OCI-LY1 (cell line): ENCODE measurements around the gene SMOC2.

Source experiments
- H2AFZ ChIP-seq: fragments of 200-600 bp; sonication (generic), shearing (Covaris generic); 2 replicates; pipeline ENCODE4 v1.6.0; 2014; ENCODE audit warnings: antibody characterized with exemption, mild to moderate bottlenecking, low read length
- H3F3A ChIP-seq: fragments of 200-600 bp; sonication (generic), shearing (Covaris generic); 2 replicates; pipeline ENCODE4 v1.6.0; 2014; ENCODE audit warnings: mild to moderate bottlenecking, antibody characterized with exemption, low read length, moderate library complexity; ENCODE audit not compliant: insufficient read depth
- H3K27ac ChIP-seq: fragments of 200-600 bp; sonication (generic); 2 replicates; pipeline ENCODE4 v1.5.1; 2014; ENCODE audit warnings: low read length, mixed run types, mild to moderate bottlenecking, low read depth; ENCODE audit not compliant: poor library complexity, severe bottlenecking
- H3K27me3 ChIP-seq: fragments of 200-600 bp; sonication (generic); 2 replicates; pipeline ENCODE4 v1.6.0; 2014; ENCODE audit warnings: antibody characterized with exemption, mild to moderate bottlenecking, low read length, moderate library complexity; ENCODE audit not compliant: insufficient read depth
- H3K36me3 ChIP-seq: fragments of 200-600 bp; sonication (generic); 2 replicates; pipeline ENCODE4 v1.6.1; 2014; ENCODE audit warnings: mild to moderate bottlenecking, antibody characterized with exemption, low read length, moderate library complexity, mixed read lengths; ENCODE audit not compliant: insufficient read depth
- H3K4me1 ChIP-seq: fragments of 200-600 bp; sonication (generic); 2 replicates; pipeline ENCODE4 v1.5.1; 2014; ENCODE audit warnings: mild to moderate bottlenecking, low read length, moderate library complexity; ENCODE audit not compliant: insufficient read depth, severe bottlenecking
- H3K4me2 ChIP-seq: fragments of 200-600 bp; sonication (generic), shearing (Covaris generic); 2 replicates; pipeline ENCODE4 v1.6.1; 2014; ENCODE audit warnings: low read length
- H3K4me3 ChIP-seq: fragments of 200-600 bp; sonication (generic); 2 replicates; pipeline ENCODE4 v1.5.1; 2014; ENCODE audit warnings: low read length, low read depth, mild to moderate bottlenecking, mixed read lengths; ENCODE audit not compliant: poor library complexity, severe bottlenecking
- H3K79me2 ChIP-seq: fragments of 200-600 bp; shearing (Covaris generic); 2 replicates; pipeline ENCODE4 v1.6.1; 2016; ENCODE audit warnings: mixed run types, low read length, mixed read lengths; ENCODE audit not compliant: insufficient read depth
- H3K9ac ChIP-seq: fragments of 200-600 bp; sonication (generic), shearing (Covaris generic); 2 replicates; pipeline ENCODE4 v1.6.1; 2014; ENCODE audit warnings: mild to moderate bottlenecking, low read length, mixed read lengths
- H3K9me2 ChIP-seq: fragments of 200-600 bp; sonication (generic), shearing (Covaris generic); 2 replicates; pipeline ENCODE4 v1.6.1; 2014; ENCODE audit warnings: low read depth, mild to moderate bottlenecking, low read length, mixed read lengths
- H3K9me3 ChIP-seq: fragments of 200-600 bp; shearing (Covaris generic); 2 replicates; pipeline ENCODE4 v1.6.1; 2014; ENCODE audit warnings: low read length, mixed read lengths
- H4K20me1 ChIP-seq: fragments of 200-600 bp; sonication (generic), shearing (Covaris generic); 2 replicates; pipeline ENCODE4 v1.6.0; 2016; ENCODE audit warnings: mild to moderate bottlenecking, low read length; ENCODE audit not compliant: insufficient read depth
- EZH2 ChIP-seq: fragments of 200-600 bp; sonication (generic), shearing (Covaris generic); IDR thresholded peaks from 2 replicates; pipeline ENCODE4 v1.8.0; 2017; ENCODE audit warnings: borderline replicate concordance, mixed run types, mild to moderate bottlenecking, antibody characterized with exemption, low read length, moderate library complexity, mixed read lengths
- TF ChIP-seq, protein P1 (sequence below): fragments of 200-600 bp; sonication (generic), shearing (Covaris generic); IDR thresholded peaks from 2 replicates; pipeline ENCODE4 v1.5.1; 2017; ENCODE audit warnings: mild to moderate bottlenecking, antibody characterized with exemption, low read length, moderate library complexity, mixed read lengths

The SMOC2 gene

DNA sequence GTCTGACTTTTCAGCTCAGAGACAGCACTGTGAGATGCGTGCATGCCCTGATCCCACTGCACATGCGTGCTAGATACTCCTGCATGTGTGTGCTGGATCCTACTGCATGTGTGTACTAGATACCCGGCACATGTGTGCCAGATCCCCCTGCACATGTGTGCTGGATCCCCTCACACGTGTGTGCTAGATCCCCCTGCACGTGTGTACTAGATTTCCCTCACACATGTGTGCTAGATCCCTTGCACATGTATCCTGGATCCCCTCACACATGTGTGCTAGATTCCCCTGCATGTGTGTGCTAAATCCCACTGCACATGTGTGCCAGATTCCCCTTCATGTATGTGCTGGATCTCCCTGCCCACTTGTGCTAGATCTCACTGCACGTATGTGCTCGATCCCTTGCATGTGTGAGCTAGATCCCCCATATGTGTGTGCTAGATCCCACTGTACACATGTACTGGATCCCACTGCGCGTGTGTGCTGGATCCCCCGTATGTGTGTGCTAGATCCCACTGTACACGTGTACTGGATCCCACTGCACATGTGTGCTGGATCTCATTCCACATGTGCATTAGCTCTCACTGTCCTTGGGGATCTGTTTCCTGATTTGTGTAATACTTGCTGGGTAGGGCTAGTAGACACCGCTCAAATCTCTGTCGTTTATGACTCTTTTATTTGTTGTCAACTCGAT, 214.6 kb downstream of the SMOC2 start:
- TF ChIP-seq, protein P1, sequence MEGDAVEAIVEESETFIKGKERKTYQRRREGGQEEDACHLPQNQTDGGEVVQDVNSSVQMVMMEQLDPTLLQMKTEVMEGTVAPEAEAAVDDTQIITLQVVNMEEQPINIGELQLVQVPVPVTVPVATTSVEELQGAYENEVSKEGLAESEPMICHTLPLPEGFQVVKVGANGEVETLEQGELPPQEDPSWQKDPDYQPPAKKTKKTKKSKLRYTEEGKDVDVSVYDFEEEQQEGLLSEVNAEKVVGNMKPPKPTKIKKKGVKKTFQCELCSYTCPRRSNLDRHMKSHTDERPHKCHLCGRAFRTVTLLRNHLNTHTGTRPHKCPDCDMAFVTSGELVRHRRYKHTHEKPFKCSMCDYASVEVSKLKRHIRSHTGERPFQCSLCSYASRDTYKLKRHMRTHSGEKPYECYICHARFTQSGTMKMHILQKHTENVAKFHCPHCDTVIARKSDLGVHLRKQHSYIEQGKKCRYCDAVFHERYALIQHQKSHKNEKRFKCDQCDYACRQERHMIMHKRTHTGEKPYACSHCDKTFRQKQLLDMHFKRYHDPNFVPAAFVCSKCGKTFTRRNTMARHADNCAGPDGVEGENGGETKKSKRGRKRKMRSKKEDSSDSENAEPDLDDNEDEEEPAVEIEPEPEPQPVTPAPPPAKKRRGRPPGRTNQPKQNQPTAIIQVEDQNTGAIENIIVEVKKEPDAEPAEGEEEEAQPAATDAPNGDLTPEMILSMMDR, result no peak
- no peak for TF ChIP-seq EZH2
- Histone ChIP-seq H3K4me2 (no peak overlapping the region), H3K79me2 (no peaks in the 10 kb centered on the region), H3K4me1 (no peaks in the 10 kb centered on the region), H3K9me3 (no peaks in the 10 kb centered on the region), H3F3A (no peaks in the 10 kb centered on the region), H3K4me3 (no peak overlapping the region), H3K9me2 (no peaks in the 10 kb centered on the region), H4K20me1 (no peaks in the 10 kb centered on the region), H3K27ac (no peak overlapping the region), H2AFZ (no peak overlapping the region), H3K36me3 (no peaks in the 10 kb centered on the region), H3K9ac (no peak overlapping the region), H3K27me3 (no peaks in the 10 kb centered on the region)

DNA sequence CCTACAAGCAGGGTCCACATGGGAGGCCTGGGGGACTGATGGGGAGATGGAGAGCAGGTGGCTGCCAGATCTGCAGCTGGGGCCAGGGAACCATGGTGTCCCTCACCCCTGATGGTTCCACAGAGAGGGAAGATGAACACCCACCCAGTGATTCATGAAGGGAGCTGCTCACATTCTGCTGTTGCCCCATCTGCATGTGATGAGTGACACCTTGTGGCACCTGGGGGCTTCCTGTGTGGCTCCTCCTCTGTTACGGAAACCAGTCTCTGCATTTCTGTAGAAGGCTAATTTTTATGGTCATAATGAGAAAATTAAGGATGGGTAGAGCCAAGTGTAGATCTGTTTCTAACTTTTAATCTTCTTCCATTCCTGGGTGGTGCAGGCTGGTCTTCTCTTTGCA, 217.1 kb downstream of the SMOC2 start:
- no peaks in the 10 kb centered on the region for H3K9me2 ChIP-seq
- no peak for TF ChIP-seq EZH2
- TF ChIP-seq, protein P1, result 0 out of 2 replicates have a peak, but pooled peaks have one; percentile 17
- no peak overlapping the region for H3K4me2 ChIP-seq
- H3K27ac ChIP-seq, result no peak overlapping the region
- no peaks in the 10 kb centered on the region for H4K20me1 ChIP-seq
- H3K9me3 ChIP-seq, result no peaks in the 10 kb centered on the region
- H3K27me3 ChIP-seq, result no peaks in the 10 kb centered on the region
- H3K4me1 ChIP-seq, result no peaks in the 10 kb centered on the region
- no peak overlapping the region for H3K4me3 ChIP-seq
- no peaks in the 10 kb centered on the region for H3K36me3 ChIP-seq
- no peak overlapping the region for H2AFZ ChIP-seq
- no peaks in the 10 kb centered on the region for H3K79me2 ChIP-seq
- H3K9ac ChIP-seq, result no peak overlapping the region
- H3F3A ChIP-seq, result no peaks in the 10 kb centered on the region

DNA sequence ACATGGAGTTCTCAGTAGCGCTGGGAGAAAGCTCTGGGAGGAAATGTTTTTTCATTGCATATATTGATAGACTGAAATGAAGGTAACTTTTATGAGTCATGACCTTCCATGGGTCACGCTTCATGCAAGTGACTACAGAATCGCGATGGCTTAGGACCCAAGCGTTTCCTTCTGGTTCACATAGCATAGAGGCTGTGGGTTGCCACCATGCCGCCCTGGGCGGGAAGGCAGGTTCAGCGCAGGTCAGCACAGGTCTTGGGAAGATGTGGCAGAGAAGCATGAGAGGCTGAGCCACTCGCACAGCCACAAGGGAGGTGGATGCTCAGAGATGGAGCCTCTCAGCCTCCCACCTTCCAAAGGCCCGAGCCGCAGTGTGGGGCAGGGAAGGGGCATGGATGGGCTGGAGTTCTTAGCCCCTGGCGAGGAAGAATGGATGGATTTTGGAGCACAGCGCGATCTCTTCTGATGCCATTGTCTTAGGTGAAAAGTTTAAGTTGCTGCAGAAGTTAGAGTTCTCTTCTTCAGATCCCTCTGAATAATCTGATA, 219.5 kb downstream of the SMOC2 start:
- Histone ChIP-seq H4K20me1 (no peaks in the 10 kb centered on the region), H3K36me3 (no peaks in the 10 kb centered on the region), H3K4me1 (no peaks in the 10 kb centered on the region), H3K27me3 (no peaks in the 10 kb centered on the region), H3K9me3 (no peaks in the 10 kb centered on the region), H3K9me2 (no peaks in the 10 kb centered on the region), H3K4me2 (no peak overlapping the region), H3F3A (no peaks in the 10 kb centered on the region), H3K4me3 (no peak overlapping the region), H3K27ac (no peak overlapping the region), H2AFZ (no peak overlapping the region), H3K9ac (no peak overlapping the region), H3K79me2 (no peaks in the 10 kb centered on the region)
- TF ChIP-seq, protein P1, result no peak
- no peak for TF ChIP-seq EZH2
